Transverse colon (tissue), 4 donors: ENCODE data around the gene HNRNPUL1. TPM values are rescaled to one million over a fixed set of nuclear protein-coding genes. Genes with fewer than 3 reads are reported as not detected.
A peak's percentile ranks its signal among the peaks of the same experiment; 100 is the strongest.

Experiments used
- DNase-seq: peaks from one replicate; pipeline ENCODE4 v3.0.0-alpha.2; 2019
- H3K27ac ChIP-seq, 4 donors: fragments of 200-600 bp; sonication (generic); 2 replicates each; pipeline ENCODE4 v1.5.1; 2016 to 2018; ENCODE audit warnings: inconsistent platforms in 4 of 4
- H3K27me3 ChIP-seq: fragments of 200-600 bp; sonication (generic); 2 replicates; pipeline ENCODE4 v1.5.1; 2017; ENCODE audit warnings: inconsistent platforms
- H3K36me3 ChIP-seq, 4 donors: fragments of 200-600 bp; sonication (generic); 2 replicates each; pipeline ENCODE4 v1.5.1; 2017 to 2019; ENCODE audit warnings: inconsistent platforms in 4 of 4
- H3K4me1 ChIP-seq, 4 donors: fragments of 200-600 bp; sonication (generic); 2 replicates each; pipeline ENCODE4 v1.5.1; 2017 to 2020; ENCODE audit warnings: inconsistent platforms in 4 of 4
- H3K4me3 ChIP-seq, 4 donors: fragments of 200-600 bp; sonication (generic); 1 replicate in 1 of 4; 2 replicates in 3 of 4; pipeline versions ENCODE4 v1.5.1 to v1.6.1; 2017 to 2019; ENCODE audit warnings: inconsistent platforms in 4 of 4
- H3K9me3 ChIP-seq, 2 donors: fragments of 200-600 bp; sonication (generic); 2 replicates each; pipeline ENCODE4 v1.5.1; 2017 to 2019; ENCODE audit warnings: inconsistent platforms in 2 of 2
- CTCF ChIP-seq, 5 experiments: fragments of 200-600 bp in 3 of 5; fragments of 450-650 bp in 2 of 5; sonication (generic) in 3 of 5; IDR thresholded peaks; 1 replicate in 2 of 5; 2 replicates in 3 of 5; pipeline ENCODE4 v1.5.1; 2016 to 2017; ENCODE audit warnings: antibody characterized with exemption in 5 of 5, inconsistent platforms in 3 of 5, mild to moderate bottlenecking in 2 of 5, moderate library complexity in 1 of 5
- EP300 ChIP-seq: sonication (generic); formaldehyde crosslinking; IDR thresholded peaks from one replicate; pipeline ENCODE4 v1.6.1; 2017; ENCODE audit warnings: antibody characterized with exemption, low read depth
- POLR2A ChIP-seq: fragments of 450-650 bp; IDR thresholded peaks from one replicate; pipeline ENCODE4 v1.6.1; 2016; ENCODE audit warnings: antibody characterized with exemption, mild to moderate bottlenecking, moderate library complexity
- POLR2AphosphoS5 ChIP-seq, 3 donors: sonication (generic); formaldehyde crosslinking; IDR thresholded peaks; one replicate each; pipeline ENCODE4 v1.6.1; 2016; ENCODE audit warnings: antibody characterized with exemption in 3 of 3
- WGBS, 2 donors: methylation state at CpG; one replicate each; pipeline ENCODE4 v1.1.5; 2018; ENCODE audit warnings: low coverage in 1 of 2; 5-methylcytosine and 5-hydroxymethylcytosine counted together
- in situ Hi-C, 4 donors: fragments of 200-750 bp; cut with MboI; loops; one replicate each; pipeline versions ENCODE4 v1.15.0 to v1.15.1; 2017; ENCODE audit warnings: low sequenced_read_pairs in 3 of 4, low pct_ligation_motif_present in 1 of 4, low pct_unique_long_range_greater_than_20kb in 1 of 4
- intact Hi-C: fragments of 100-400 bp; cut with DNase I; formaldehyde crosslinking; loops from one replicate; pipeline ENCODE4 v1.15.1; 2023; ENCODE audit warnings: low total_unique reads
- total RNA-seq, 4 donors: library from RNA; depleted of rRNA; stranded (reverse); fragments of >200 nt; gene quantifications; one replicate each; pipeline ENCODE4 v1.1.0, GENCODE V29; 2016

Gene HNRNPUL1
- total RNA-seq, 4 donors from 2014 or later = 115 to 296 (median 145) TPM

- in situ Hi-C loops = no loop called here
- Histone ChIP-seq H3K27ac (peak overlapping the region; percentile 84 to 89 (median 85)), H3K4me1 (peaks cover 27 to 53% (median 40%) of the 10 kb centered on the region in 4 donors), H3K27me3 (no peaks in the 10 kb centered on the region), H3K9me3 (no peaks in the 10 kb centered on the region), H3K36me3 (peaks cover 0 to 54% (median 29%) of the 10 kb centered on the region in 4 donors), H3K4me3 (no peak overlapping the region)
- TF ChIP-seq CTCF (IDR thresholded peaks at IDR 0.05) (no peak), POLR2AphosphoS5 (IDR thresholded peaks at IDR 0.05) (peak in 2 of 3 donors; percentile 12 to 49), POLR2A (no peak), EP300 (no peak)
- intact Hi-C loops = loop anchor here (5.0 kb wide), 1 partner anchor 1145 kb away; the partner anchor contains the start of gene CXCL17
- WGBS, 2 donors = 57% methylated on average over 7 of the region's 7 CpGs; no CpG with 5 or more reads in 1 of the 2 donors
- DNase-seq = peak; percentile 71
Measured at GRCh38 chr19:41297628-41298347, 33.6 kb downstream of the HNRNPUL1 start.

- DNase-seq = peak; percentile 78
- H3K4me3 ChIP-seq = no peak overlapping the region
- H3K9me3 ChIP-seq = no peaks in the 10 kb centered on the region
- intact Hi-C loops (loop anchor here (5.0 kb wide), 1 partner anchor 1144 kb away; the partner anchor contains the start of gene CXCL17), in situ Hi-C loops (no loop called here)
- WGBS, 2 donors = 33 to 84% methylated on average over 2 to 4 of the region's 4 CpGs
- peak overlapping the region; percentile 84 to 89 (median 85) for H3K27ac ChIP-seq
- peaks cover 27 to 53% (median 40%) of the 10 kb centered on the region in 4 donors for H3K4me1 ChIP-seq
- H3K27me3 ChIP-seq = no peaks in the 10 kb centered on the region
- TF ChIP-seq CTCF (IDR thresholded peaks at IDR 0.05) (no peak), POLR2A (peak; percentile 47), EP300 (no peak), POLR2AphosphoS5 (IDR thresholded peaks at IDR 0.05) (peak; percentile 68 to 81 (median 69))
- H3K36me3 ChIP-seq = peaks cover 0 to 53% (median 26%) of the 10 kb centered on the region in 4 donors
Measured at GRCh38 chr19:41298348-41298964, 34.3 kb downstream of the HNRNPUL1 start.

GRCh38 chr19:41299046-41299754, 35.0 kb downstream of the HNRNPUL1 start:
- peaks cover 0 to 53% (median 25%) of the 10 kb centered on the region in 4 donors for H3K36me3 ChIP-seq
- H3K9me3 ChIP-seq = no peaks in the 10 kb centered on the region
- peaks cover 27 to 53% (median 40%) of the 10 kb centered on the region in 4 donors for H3K4me1 ChIP-seq
- H3K4me3 ChIP-seq = no peak overlapping the region
- 50 to 59% methylated on average over 1 to 10 of the region's 10 CpGs for WGBS, 2 donors
- TF ChIP-seq POLR2AphosphoS5 (IDR thresholded peaks at IDR 0.05) = peak in 2 of 3 donors; percentile 31 to 46
- TF ChIP-seq EP300 = peak; percentile 30
- TF ChIP-seq CTCF (IDR thresholded peaks at IDR 0.05) = no peak
- no peaks in the 10 kb centered on the region for H3K27me3 ChIP-seq
- peak; percentile 59 for DNase-seq
- intact Hi-C loops (loop anchor here (5.0 kb wide), 1 partner anchor 1143 kb away; the partner anchor contains the start of gene CXCL17), in situ Hi-C loops (no loop called here)
- peak overlapping the region; percentile 84 to 89 (median 85) for H3K27ac ChIP-seq

GRCh38 chr19:41299755-41300089, 35.5 kb downstream of the HNRNPUL1 start:
- Histone ChIP-seq H3K36me3 (peaks cover 0 to 53% (median 25%) of the 10 kb centered on the region in 4 donors), H3K27ac (peak overlapping the region; percentile 84 to 89 (median 85)), H3K9me3 (no peaks in the 10 kb centered on the region), H3K4me3 (no peak overlapping the region), H3K27me3 (no peaks in the 10 kb centered on the region), H3K4me1 (peaks cover 27 to 57% (median 40%) of the 10 kb centered on the region in 4 donors)
- intact Hi-C loops (loop anchor here (5.0 kb wide), 1 partner anchor 1143 kb away; the partner anchor contains the start of gene CXCL17), in situ Hi-C loops (no loop called here)
- DNase-seq = peak; percentile 66
- TF ChIP-seq POLR2AphosphoS5 (IDR thresholded peaks at IDR 0.05) (peak in 2 of 3 donors; percentile 18 to 37), CTCF (IDR thresholded peaks at IDR 0.05) (no peak), EP300 (no peak)
- WGBS, 2 donors = 18 to 35% methylated on average over 3 to 4 of the region's 4 CpGs
